Measurements from ENCODE around the gene BIN1. TPM values are rescaled to one million over a fixed set of nuclear protein-coding genes. Genes with fewer than 3 reads are reported as not detected.

BIN1 gene
- total RNA-seq, 2 donors from 2014 or later: 24.9 to 30.1 TPM

GRCh38 chr2:127039387-127040031 lies 67.4 kb downstream of the BIN1 start:
- DNase-seq (ENCODE audit: low spot score) (no peak), ATAC-seq (ENCODE audit: insufficient number of reproducible peaks, low FRiP score, low read depth) (no peak)
- Histone ChIP-seq H3K4me1 (ENCODE audit: control insufficient read depth in 1 of 2, low read depth in 2 of 2) (no peaks in the 10 kb centered on the region), H3K4me3 (no peak overlapping the region), H3K9me3 (no peaks in the 10 kb centered on the region), H3K27ac (no peak overlapping the region), H3K27me3 (replicated peaks; ENCODE audit: insufficient read depth) (no peaks in the 10 kb centered on the region), H3K36me3 (no peaks in the 10 kb centered on the region)
- TF ChIP-seq CTCF (IDR thresholded peaks at IDR 0.05): no peak

GRCh38 chr2:127037476-127037875 lies 69.5 kb downstream of the BIN1 start:
- no peaks in the 10 kb centered on the region for H3K4me1 ChIP-seq (ENCODE audit: control insufficient read depth in 1 of 2, low read depth in 2 of 2)
- H3K27ac ChIP-seq: no peak overlapping the region
- no peak for TF ChIP-seq CTCF (IDR thresholded peaks at IDR 0.05)
- DNase-seq (ENCODE audit: low spot score) (no peak), ATAC-seq (ENCODE audit: insufficient number of reproducible peaks, low FRiP score, low read depth) (no peak)
- no peak overlapping the region for H3K4me3 ChIP-seq
- H3K27me3 ChIP-seq (replicated peaks; ENCODE audit: insufficient read depth): no peaks in the 10 kb centered on the region
- no peaks in the 10 kb centered on the region for H3K36me3 ChIP-seq
- H3K9me3 ChIP-seq: no peaks in the 10 kb centered on the region

GRCh38 chr2:127034883-127035611 lies 71.9 kb downstream of the BIN1 start:
- H3K27me3 ChIP-seq (replicated peaks; ENCODE audit: insufficient read depth): no peaks in the 10 kb centered on the region
- no peak overlapping the region for H3K4me3 ChIP-seq
- DNase-seq (ENCODE audit: low spot score) (no peak), ATAC-seq (ENCODE audit: insufficient number of reproducible peaks, low FRiP score, low read depth) (no peak)
- H3K27ac ChIP-seq: no peak overlapping the region
- TF ChIP-seq CTCF (IDR thresholded peaks at IDR 0.05): no peak
- H3K4me1 ChIP-seq (ENCODE audit: control insufficient read depth in 1 of 2, low read depth in 2 of 2): no peaks in the 10 kb centered on the region
- no peaks in the 10 kb centered on the region for H3K36me3 ChIP-seq
- H3K9me3 ChIP-seq: no peaks in the 10 kb centered on the region

GRCh38 chr2:127034051-127034450 lies 72.9 kb downstream of the BIN1 start:
- ATAC-seq (ENCODE audit: insufficient number of reproducible peaks, low FRiP score, low read depth) (no peak), DNase-seq (ENCODE audit: low spot score) (no peak)
- no peak overlapping the region for H3K4me3 ChIP-seq
- no peaks in the 10 kb centered on the region for H3K9me3 ChIP-seq
- H3K4me1 ChIP-seq (ENCODE audit: control insufficient read depth in 1 of 2, low read depth in 2 of 2): no peaks in the 10 kb centered on the region
- no peaks in the 10 kb centered on the region for H3K27me3 ChIP-seq (replicated peaks; ENCODE audit: insufficient read depth)
- H3K27ac ChIP-seq: no peak overlapping the region
- TF ChIP-seq CTCF (IDR thresholded peaks at IDR 0.05): no peak
- H3K36me3 ChIP-seq: no peaks in the 10 kb centered on the region

DNA sequence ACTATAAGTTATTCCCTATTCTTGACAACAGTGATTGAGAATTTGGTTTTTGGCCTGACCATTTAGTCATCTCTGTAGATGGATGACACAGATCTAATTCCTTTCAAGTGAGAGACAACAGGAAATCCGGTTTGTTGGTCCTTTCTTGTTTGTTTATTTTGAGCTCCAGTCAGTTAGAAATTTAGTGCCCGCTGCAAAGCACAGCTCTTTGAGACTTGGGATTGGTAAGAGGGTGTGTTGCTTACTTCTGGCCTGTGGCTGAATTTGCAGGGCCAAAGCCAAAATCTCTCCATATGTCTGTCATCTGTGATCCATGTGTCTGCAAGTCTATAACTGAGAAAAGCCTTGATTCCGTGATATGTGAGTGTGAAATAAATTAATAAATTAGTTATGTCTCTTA lies 74.3 kb downstream of the BIN1 start:
- no peak for DNase-seq (ENCODE audit: low spot score)
- TF ChIP-seq CTCF (IDR thresholded peaks at IDR 0.05): no peak

More for the DNA sequence above, 74.3 kb downstream of the BIN1 start:
- H3K36me3 ChIP-seq: no peaks in the 10 kb centered on the region
- no peak for ATAC-seq (ENCODE audit: insufficient number of reproducible peaks, low FRiP score, low read depth)
- H3K27me3 ChIP-seq (replicated peaks; ENCODE audit: insufficient read depth): no peaks in the 10 kb centered on the region
- no peak overlapping the region for H3K27ac ChIP-seq
- no peaks in the 10 kb centered on the region for H3K4me1 ChIP-seq (ENCODE audit: control insufficient read depth in 1 of 2, low read depth in 2 of 2)
- H3K4me3 ChIP-seq: no peak overlapping the region
- H3K9me3 ChIP-seq: no peaks in the 10 kb centered on the region
